CD8-positive, alpha-beta memory T cell (primary cell): ENCODE results near the gene TCAF1. TPM values are rescaled to one million over a fixed set of nuclear protein-coding genes. Genes with fewer than 3 reads are reported as not detected.

ENCODE experiments used
- CTCF ChIA-PET: fragments of 350-600 bp; sonication (Branson Sonifier 250); formaldehyde crosslinking; loops from one replicate; lab custom pipeline; 2021; ENCODE audit warnings: antibody characterized with exemption; lab: Charles Lee
- POLR2A ChIA-PET: fragments of 350-600 bp; sonication (Branson Sonifier 250); formaldehyde crosslinking; loops from one replicate; lab custom pipeline; 2021; ENCODE audit warnings: antibody characterized with exemption; lab: Charles Lee
- DNase-seq, 5 donors: peaks; one replicate each; pipeline versions ENCODE4 v3.0.0 to v3.0.0-alpha.2; 2020 to 2022; ENCODE audit warnings: mixed read lengths in 1 of 5
- H3K27ac ChIP-seq: one replicate; pipeline ENCODE4 v1.7.0; 2013; ENCODE audit warnings: low read depth, mild to moderate bottlenecking, low read length, moderate library complexity
- H3K27me3 ChIP-seq: 2 replicates; pipeline ENCODE4 v1.7.0; 2013; ENCODE audit warnings: low read length, mild to moderate bottlenecking; ENCODE audit not compliant: insufficient read depth, poor library complexity, severe bottlenecking
- H3K36me3 ChIP-seq: 2 replicates; pipeline ENCODE4 v1.7.0; 2013; ENCODE audit warnings: mild to moderate bottlenecking, low read length, moderate library complexity; ENCODE audit not compliant: insufficient read depth
- H3K4me1 ChIP-seq: 2 replicates; pipeline ENCODE4 v1.7.0; 2013; ENCODE audit warnings: mild to moderate bottlenecking, low read length, moderate library complexity; ENCODE audit not compliant: insufficient read depth
- H3K4me3 ChIP-seq: 2 replicates; pipeline ENCODE4 v1.7.0; 2013; ENCODE audit warnings: mild to moderate bottlenecking, low read length
- H3K9me3 ChIP-seq: 2 replicates; pipeline ENCODE4 v1.7.0; 2013; ENCODE audit warnings: mild to moderate bottlenecking, low read length
- H3K27ac Mint-ChIP-seq, 8 donors: one replicate each; pipeline ENCODE4 v1.8.0; 2020 to 2021; ENCODE audit warnings: mixed read lengths in 8 of 8, mild to moderate bottlenecking in 6 of 8, inconsistent platforms in 3 of 8, moderate library complexity in 3 of 8
- H3K27me3 Mint-ChIP-seq, 2 donors: one replicate each; pipeline ENCODE4 v1.8.0; 2020 to 2021; ENCODE audit warnings: mixed read lengths in 2 of 2, mild to moderate bottlenecking in 1 of 2, moderate library complexity in 1 of 2
- H3K36me3 Mint-ChIP-seq, 3 donors: one replicate each; pipeline ENCODE4 v1.8.0; 2020 to 2021; ENCODE audit warnings: mixed read lengths in 3 of 3, inconsistent platforms in 1 of 3, mild to moderate bottlenecking in 1 of 3
- H3K4me1 Mint-ChIP-seq, 3 donors: one replicate each; pipeline ENCODE4 v1.8.0; 2020 to 2021; ENCODE audit warnings: mixed read lengths in 3 of 3, inconsistent platforms in 1 of 3, mild to moderate bottlenecking in 1 of 3
- H3K4me3 Mint-ChIP-seq, 7 donors: one replicate each; pipeline ENCODE4 v1.8.0; 2020 to 2021; ENCODE audit warnings: mixed read lengths in 7 of 7, mild to moderate bottlenecking in 6 of 7, moderate library complexity in 4 of 7, inconsistent platforms in 2 of 7
- H3K9me3 Mint-ChIP-seq, 5 donors: one replicate each; pipeline ENCODE4 v1.8.0; 2020 to 2022; ENCODE audit warnings: mixed read lengths in 5 of 5, mild to moderate bottlenecking in 3 of 5, moderate library complexity in 2 of 5, inconsistent platforms in 1 of 5
- polyA plus RNA-seq: library from polyadenylated mRNA; unstranded; fragments of 300-500 nt; fragmentation: Illumina TruSeq; gene quantifications from one replicate; pipeline ENCODE4 v1.2.3, GENCODE V29; 2021
- total RNA-seq, 2 experiments: library from RNA; stranded (reverse); gene quantifications; one replicate each; pipeline ENCODE4 v1.2.3, GENCODE V29; 2021

TCAF1 gene
- total RNA-seq, result 10 to 100 TPM; 11.8 to 13.6 TPM
- 15.0 TPM for polyA plus RNA-seq

- Histone ChIP-seq H3K27ac (peak within 1 kb of the TSS; percentile 83), H3K4me1 (peaks cover 26% of the 10 kb centered on the region)
- peak within 1 kb of the TSS; percentile 82 to 98 (median 96) for H3K27ac Mint-ChIP-seq
Measured at GRCh38 chr7:143901668-143902331, at the start of gene TCAF1. Gene TCAF1 (minus strand): TSS chr7:143902176. CDS start chr7:143876608, 25,568 bp downstream.

GRCh38 chr7:143948733-143949132 lies 46.8 kb upstream of the TCAF1 start:
- Mint-ChIP-seq H3K4me1 (no peaks in the 10 kb centered on the region), H3K27me3 (peaks cover 14 to 70% of the 10 kb centered on the region in 2 donors), H3K9me3 (peaks cover 0 to 2% (median 0%) of the 10 kb centered on the region in 5 donors), H3K4me3 (no peak overlapping the region), H3K36me3 (no peaks in the 10 kb centered on the region), H3K27ac (no peak overlapping the region)
- Histone ChIP-seq H3K27me3 (no peaks in the 10 kb centered on the region), H3K4me1 (no peaks in the 10 kb centered on the region), H3K27ac (no peak overlapping the region), H3K4me3 (no peak overlapping the region), H3K9me3 (no peaks in the 10 kb centered on the region), H3K36me3 (no peaks in the 10 kb centered on the region)
- no peak for DNase-seq
- ChIA-PET CTCF (no interaction called here), POLR2A (no interaction called here)

More at GRCh38 chr7:143901668-143902331, at the start of gene TCAF1:
- Histone ChIP-seq H3K9me3 (no peaks in the 10 kb centered on the region), H3K36me3 (no peaks in the 10 kb centered on the region), H3K4me3 (peak within 1 kb of the TSS; percentile 76), H3K27me3 (no peaks in the 10 kb centered on the region)
- Mint-ChIP-seq H3K4me1 (peaks cover 25 to 42% (median 36%) of the 10 kb centered on the region in 3 donors), H3K9me3 (no peaks in the 10 kb centered on the region), H3K36me3 (peaks cover 0 to 3% (median 0%) of the 10 kb centered on the region in 3 donors), H3K27me3 (no peaks in the 10 kb centered on the region), H3K4me3 (peak within 1 kb of the TSS; percentile 92 to 98 (median 95))
- POLR2A ChIA-PET, result interaction anchor here (1.0 kb wide), 1 partner anchor 9 kb away, joined by 4 read pairs; no protein-coding TSS in a partner anchor
- peak; percentile 84 to 91 (median 85) for DNase-seq
- CTCF ChIA-PET, result interaction anchor here (0.8 to 3.2 kb wide), 6 partner anchors 9 to 522 kb away, joined by 3 to 25 read pairs (median 4); no protein-coding TSS in a partner anchor

GRCh38 chr7:143947111-143947510 lies 45.1 kb upstream of the TCAF1 start:
- POLR2A ChIA-PET, result no interaction called here
- Mint-ChIP-seq H3K9me3 (peaks cover 0 to 2% (median 0%) of the 10 kb centered on the region in 5 donors), H3K27me3 (peaks cover 19 to 63% of the 10 kb centered on the region in 2 donors), H3K36me3 (no peaks in the 10 kb centered on the region), H3K4me1 (no peaks in the 10 kb centered on the region), H3K4me3 (no peak overlapping the region), H3K27ac (no peak overlapping the region)
- no peak overlapping the region for H3K27ac ChIP-seq
- no peaks in the 10 kb centered on the region for H3K27me3 ChIP-seq
- no peak overlapping the region for H3K4me3 ChIP-seq
- CTCF ChIA-PET, result no interaction called here
- no peaks in the 10 kb centered on the region for H3K36me3 ChIP-seq
- DNase-seq, result no peak
- no peaks in the 10 kb centered on the region for H3K4me1 ChIP-seq
- H3K9me3 ChIP-seq, result no peaks in the 10 kb centered on the region

GRCh38 chr7:143945423-143945822 lies 43.4 kb upstream of the TCAF1 start:
- Mint-ChIP-seq H3K9me3 (peaks cover 0 to 2% (median 0%) of the 10 kb centered on the region in 5 donors), H3K4me1 (no peaks in the 10 kb centered on the region), H3K4me3 (no peak overlapping the region), H3K27ac (no peak overlapping the region), H3K27me3 (peaks cover 16 to 57% of the 10 kb centered on the region in 2 donors), H3K36me3 (no peaks in the 10 kb centered on the region)
- Histone ChIP-seq H3K9me3 (no peaks in the 10 kb centered on the region), H3K27ac (no peak overlapping the region), H3K4me3 (no peak overlapping the region), H3K4me1 (no peaks in the 10 kb centered on the region), H3K36me3 (no peaks in the 10 kb centered on the region), H3K27me3 (no peaks in the 10 kb centered on the region)
- ChIA-PET POLR2A (no interaction called here), CTCF (no interaction called here)
- DNase-seq, result no peak

GRCh38 chr7:143938379-143939243 lies 36.6 kb upstream of the TCAF1 start:
- Mint-ChIP-seq H3K4me1 (no peaks in the 10 kb centered on the region), H3K9me3 (peaks cover 2 to 7% (median 4%) of the 10 kb centered on the region in 5 donors), H3K4me3 (no peak overlapping the region), H3K36me3 (peaks cover 0 to 7% (median 0%) of the 10 kb centered on the region in 3 donors), H3K27me3 (peaks cover 19 to 32% of the 10 kb centered on the region in 2 donors), H3K27ac (no peak overlapping the region)
- H3K4me1 ChIP-seq, result no peaks in the 10 kb centered on the region
- CTCF ChIA-PET, result no interaction called here
- no peaks in the 10 kb centered on the region for H3K27me3 ChIP-seq
- POLR2A ChIA-PET, result no interaction called here
- no peak for DNase-seq
- no peaks in the 10 kb centered on the region for H3K9me3 ChIP-seq
- H3K4me3 ChIP-seq, result no peak overlapping the region
- no peaks in the 10 kb centered on the region for H3K36me3 ChIP-seq
- no peak overlapping the region for H3K27ac ChIP-seq

GRCh38 chr7:143936087-143937009 lies 34.4 kb upstream of the TCAF1 start:
- peaks cover 23 to 28% of the 10 kb centered on the region in 2 donors for H3K27me3 Mint-ChIP-seq
- Histone ChIP-seq H3K36me3 (no peaks in the 10 kb centered on the region), H3K4me3 (no peak overlapping the region), H3K27ac (no peak overlapping the region), H3K9me3 (no peaks in the 10 kb centered on the region), H3K4me1 (no peaks in the 10 kb centered on the region), H3K27me3 (no peaks in the 10 kb centered on the region)
- ChIA-PET CTCF (interaction anchor here (0.6 kb wide), 1 partner anchor 15 kb away, joined by 3 read pairs; no protein-coding TSS in a partner anchor), POLR2A (no interaction called here)
- peaks cover 11 to 15% (median 12%) of the 10 kb centered on the region in 5 donors for H3K9me3 Mint-ChIP-seq
- no peak overlapping the region for H3K4me3 Mint-ChIP-seq
- no peaks in the 10 kb centered on the region for H3K4me1 Mint-ChIP-seq
- no peak for DNase-seq
- H3K36me3 Mint-ChIP-seq, result peaks cover 0 to 11% (median 0%) of the 10 kb centered on the region in 3 donors
- no peak overlapping the region for H3K27ac Mint-ChIP-seq

GRCh38 chr7:143934526-143935325 lies 32.8 kb upstream of the TCAF1 start, which contains the start of gene OR2F2:
Gene OR2F2 (plus strand): TSS chr7:143935233. CDS start chr7:143935233, 0 bp downstream.
- no peaks in the 10 kb centered on the region for H3K4me1 ChIP-seq
- peaks cover 11 to 15% (median 12%) of the 10 kb centered on the region in 5 donors for H3K9me3 Mint-ChIP-seq
- POLR2A ChIA-PET, result no interaction called here
- H3K27me3 ChIP-seq, result no peaks in the 10 kb centered on the region
- DNase-seq, result no peak
- peaks cover 0 to 11% (median 0%) of the 10 kb centered on the region in 3 donors for H3K36me3 Mint-ChIP-seq
- no peaks in the 10 kb centered on the region for H3K4me1 Mint-ChIP-seq
- no peak within 1 kb of the TSS for H3K27ac Mint-ChIP-seq
- H3K4me3 ChIP-seq, result no peak within 1 kb of the TSS
- H3K27me3 Mint-ChIP-seq, result peaks cover 23 to 28% of the 10 kb centered on the region in 2 donors
- no peaks in the 10 kb centered on the region for H3K9me3 ChIP-seq
- H3K4me3 Mint-ChIP-seq, result peak within 1 kb of the TSS in 1 of 7 donors; percentile 3
- H3K27ac ChIP-seq, result no peak within 1 kb of the TSS
- no peaks in the 10 kb centered on the region for H3K36me3 ChIP-seq
- CTCF ChIA-PET, result no interaction called here
